Adrenal gland (tissue), 12 donors: ENCODE data around the gene CHRDL2. TPM values are rescaled to one million over a fixed set of nuclear protein-coding genes. Genes with fewer than 3 reads are reported as not detected.
"Not testable (repeated sequence)": the region's sequence is repeated elsewhere in the genome, so short reads cannot be mapped to it uniquely, and the experiment has no call there.

Source experiments
- DNase-seq, 7 donors: peaks; one replicate each; pipeline ENCODE4 v3.0.0-alpha.2; 2019 to 2020
- H3K27ac ChIP-seq, 5 donors: fragments of 200-600 bp; sonication (generic) in 4 of 5; 1 replicate in 3 of 5; 2 replicates in 2 of 5; pipeline versions ENCODE4 v1.5.1 to v1.8.0; 2016 to 2020; ENCODE audit warnings: mild to moderate bottlenecking in 1 of 5
- H3K27me3 ChIP-seq: fragments of 200-600 bp; 2 replicates; pipeline ENCODE4 v1.8.0; 2021
- H3K36me3 ChIP-seq, 2 donors: fragments of 200-600 bp; replicated peaks in 1 of 2; 1 replicate in 1 of 2; 2 replicates in 1 of 2; pipeline versions ENCODE4 v1.5.1 to v1.8.0; 2018 to 2022
- H3K4me1 ChIP-seq, 2 donors: fragments of 200-600 bp; replicated peaks in 1 of 2; 1 replicate in 1 of 2; 2 replicates in 1 of 2; pipeline versions ENCODE4 v1.5.1 to v1.8.0; 2018 to 2021
- H3K4me3 ChIP-seq, 4 donors: fragments of 200-600 bp; sonication (generic) in 3 of 4; one replicate each; pipeline ENCODE4 v1.5.1; 2016 to 2018
- H3K9me3 ChIP-seq, 3 donors: fragments of 200-600 bp; sonication (generic) in 1 of 3; replicated peaks in 1 of 3; 1 replicate in 2 of 3; 2 replicates in 1 of 3; pipeline versions ENCODE4 v1.5.1 to v1.8.0; 2016 to 2021
- POLR2A ChIP-seq, 2 donors: fragments of 450-650 bp; IDR thresholded peaks; one replicate each; pipeline ENCODE4 v1.6.1; 2017; ENCODE audit warnings: antibody characterized with exemption in 2 of 2, mild to moderate bottlenecking in 2 of 2, moderate library complexity in 1 of 2
- WGBS, 4 donors: extraction: QIAGEN DNeasy Blood & Tissue Kit in 2 of 4; methylation state at CpG; one replicate each; pipeline versions ENCODE4 v1.1.5 to v1.1.7; 2013 to 2017; 5-methylcytosine and 5-hydroxymethylcytosine counted together
- intact Hi-C, 2 donors: fragments of 100-400 bp; cut with DNase I; formaldehyde crosslinking; loops; one replicate each; pipeline versions ENCODE4 v1.14.1 to v1.15.0; 2022 to 2023
- polyA plus RNA-seq, 3 donors: library from polyadenylated mRNA; stranded (reverse); fragments of 200-250 nt in 2 of 3; fragments of 350-450 nt in 1 of 3; fragmentation: Illumina TruSeq in 1 of 3; extraction: RNeasy Lipid Tissue Mini Kit (QIAGEN cat#74804) in 1 of 3; gene quantifications; one replicate each; pipeline ENCODE4 v1.2.3, GENCODE V29; 2013 to 2014
- total RNA-seq, 9 donors: library from RNA; depleted of rRNA in 4 of 9; stranded (reverse); fragments of >200 nt in 4 of 9; fragments of 120-200 nt in 1 of 9; fragmentation: NEBNext Ultra II Directional in 1 of 9; extraction: Animal tissue kit (Norgen Biotek cat#: 25700) in 1 of 9; gene quantifications; one replicate each; pipeline versions ENCODE4 v1.1.0 to v1.2.4, GENCODE V29; 2013 to 2023
- TF ChIP-seq, protein P1 (sequence below), 6 experiments: fragments of 450-650 bp in 4 of 6; fragments of 200-600 bp in 2 of 6; sonication (generic) in 1 of 6; IDR thresholded peaks; 1 replicate in 5 of 6; 2 replicates in 1 of 6; pipeline versions ENCODE4 v1.5.1 to v1.8.0; 2016 to 2021; ENCODE audit warnings: antibody characterized with exemption in 6 of 6, mild to moderate bottlenecking in 2 of 6, moderate library complexity in 1 of 6
- donor health status: healthy with polysubstance abuse.
- donor health status: Bipolar disorder and iron deficiency.
- donor health status: DM: yes; HTN: yes; CAD: no.
- donor health status: DM: no; HTN: no; CAD: no.
- donor health status: DM: no; HTN: no; CAD: no.
- donor health status: DM: yes; HTN: yes; CAD: no.

Gene CHRDL2
- total and polyA plus RNA-seq, 12 donors = 0.30 to 0.95 (median 0.72) TPM; not detected in 7

DNA sequence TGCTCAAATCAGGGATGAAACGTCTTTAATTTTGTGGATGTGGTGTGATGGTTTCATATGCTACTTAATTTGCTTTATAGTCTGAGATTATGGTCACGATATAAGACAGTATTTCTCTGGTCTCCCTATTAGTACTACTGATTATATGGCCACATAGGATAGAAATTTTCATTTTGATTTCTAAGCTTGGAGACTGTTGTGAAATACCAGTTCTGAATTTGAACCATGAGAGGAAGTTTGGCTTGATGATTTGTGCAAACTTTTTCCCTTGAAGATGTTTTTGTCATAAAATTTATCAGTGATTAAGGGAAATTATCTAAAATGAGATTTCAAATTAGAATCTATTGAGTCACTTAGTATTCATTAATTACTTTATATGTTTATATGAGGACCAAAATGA, 20.1 kb upstream of the CHRDL2 start:
- Histone ChIP-seq H3K9me3 (no peaks in the 10 kb centered on the region), H3K4me1 (peaks cover 20 to 62% of the 10 kb centered on the region in 2 donors), H3K4me3 (no peak overlapping the region), H3K27me3 (no peaks in the 10 kb centered on the region), H3K27ac (no peak overlapping the region), H3K36me3 (no peaks in the 10 kb centered on the region)
- no peak for TF ChIP-seq POLR2A (IDR thresholded peaks at IDR 0.05)
- TF ChIP-seq, protein P1, sequence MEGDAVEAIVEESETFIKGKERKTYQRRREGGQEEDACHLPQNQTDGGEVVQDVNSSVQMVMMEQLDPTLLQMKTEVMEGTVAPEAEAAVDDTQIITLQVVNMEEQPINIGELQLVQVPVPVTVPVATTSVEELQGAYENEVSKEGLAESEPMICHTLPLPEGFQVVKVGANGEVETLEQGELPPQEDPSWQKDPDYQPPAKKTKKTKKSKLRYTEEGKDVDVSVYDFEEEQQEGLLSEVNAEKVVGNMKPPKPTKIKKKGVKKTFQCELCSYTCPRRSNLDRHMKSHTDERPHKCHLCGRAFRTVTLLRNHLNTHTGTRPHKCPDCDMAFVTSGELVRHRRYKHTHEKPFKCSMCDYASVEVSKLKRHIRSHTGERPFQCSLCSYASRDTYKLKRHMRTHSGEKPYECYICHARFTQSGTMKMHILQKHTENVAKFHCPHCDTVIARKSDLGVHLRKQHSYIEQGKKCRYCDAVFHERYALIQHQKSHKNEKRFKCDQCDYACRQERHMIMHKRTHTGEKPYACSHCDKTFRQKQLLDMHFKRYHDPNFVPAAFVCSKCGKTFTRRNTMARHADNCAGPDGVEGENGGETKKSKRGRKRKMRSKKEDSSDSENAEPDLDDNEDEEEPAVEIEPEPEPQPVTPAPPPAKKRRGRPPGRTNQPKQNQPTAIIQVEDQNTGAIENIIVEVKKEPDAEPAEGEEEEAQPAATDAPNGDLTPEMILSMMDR (IDR thresholded peaks at IDR 0.05) = no peak
- no peak for DNase-seq
- 80 to 87% (median 83%) methylated on average over 2 of the region's 2 CpGs for WGBS, 4 donors
- intact Hi-C loops = no loop called here

DNA sequence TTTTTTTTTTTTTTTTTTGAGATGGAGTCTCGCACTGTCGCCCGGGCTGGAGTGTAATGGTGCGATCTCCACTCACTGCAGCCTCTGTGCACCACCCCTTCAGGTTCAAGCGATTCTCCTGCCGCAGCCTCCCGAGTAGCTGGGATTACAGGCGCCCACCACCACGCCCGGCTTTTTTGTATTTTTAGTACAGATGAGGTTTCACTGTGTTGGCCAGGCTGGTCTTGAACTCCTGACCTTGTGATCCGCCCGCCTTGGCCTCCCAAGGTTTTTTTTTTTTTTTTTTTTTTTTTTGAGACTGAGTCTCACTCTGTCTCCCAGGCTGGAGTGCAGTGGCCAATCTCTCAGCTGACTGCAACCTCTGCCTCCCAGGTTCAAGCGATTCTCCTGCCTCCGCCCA, 19.4 kb upstream of the CHRDL2 start:
- peaks cover 20 to 59% of the 10 kb centered on the region in 2 donors for H3K4me1 ChIP-seq
- H3K27me3 ChIP-seq, intact Hi-C loops, H3K9me3 ChIP-seq, DNase-seq, H3K36me3 ChIP-seq, H3K4me3 ChIP-seq, H3K27ac ChIP-seq: not testable (repeated sequence)
- 86 to 95% (median 94%) methylated on average over 12 to 14 of the region's 14 CpGs for WGBS, 4 donors

DNA sequence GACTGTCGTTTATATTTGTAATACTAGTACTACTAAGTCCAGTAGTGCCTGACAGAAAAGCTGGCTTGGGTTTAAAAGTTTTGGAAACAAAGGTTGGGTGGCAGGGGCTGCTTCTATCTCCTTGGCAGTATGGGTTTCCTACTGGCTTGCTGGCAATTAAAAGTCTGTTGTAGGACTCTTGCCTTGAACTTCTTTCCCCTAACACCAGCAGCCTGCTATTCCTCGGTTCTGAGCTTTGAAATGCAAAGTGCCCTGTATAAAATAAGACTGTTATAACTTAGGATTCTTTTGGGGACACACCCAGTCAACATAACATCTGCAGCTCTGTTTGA, 18.7 kb upstream of the CHRDL2 start:
- intact Hi-C loops = no loop called here
- H3K36me3 ChIP-seq = no peaks in the 10 kb centered on the region
- TF ChIP-seq POLR2A (IDR thresholded peaks at IDR 0.05) = no peak
- TF ChIP-seq, protein P1 (IDR thresholded peaks at IDR 0.05) = no peak
- no peaks in the 10 kb centered on the region for H3K9me3 ChIP-seq
- H3K27ac ChIP-seq = peak overlapping the region in 2 of 5 donors; percentile 39 to 92
- peak overlapping the region in 1 of 4 donors; percentile 69 for H3K4me3 ChIP-seq
- H3K4me1 ChIP-seq = peaks cover 20 to 52% of the 10 kb centered on the region in 2 donors
- H3K27me3 ChIP-seq = no peaks in the 10 kb centered on the region
- 6 to 22% (median 17%) methylated on average over 2 of the region's 2 CpGs for WGBS, 4 donors
- DNase-seq = no peak

DNA sequence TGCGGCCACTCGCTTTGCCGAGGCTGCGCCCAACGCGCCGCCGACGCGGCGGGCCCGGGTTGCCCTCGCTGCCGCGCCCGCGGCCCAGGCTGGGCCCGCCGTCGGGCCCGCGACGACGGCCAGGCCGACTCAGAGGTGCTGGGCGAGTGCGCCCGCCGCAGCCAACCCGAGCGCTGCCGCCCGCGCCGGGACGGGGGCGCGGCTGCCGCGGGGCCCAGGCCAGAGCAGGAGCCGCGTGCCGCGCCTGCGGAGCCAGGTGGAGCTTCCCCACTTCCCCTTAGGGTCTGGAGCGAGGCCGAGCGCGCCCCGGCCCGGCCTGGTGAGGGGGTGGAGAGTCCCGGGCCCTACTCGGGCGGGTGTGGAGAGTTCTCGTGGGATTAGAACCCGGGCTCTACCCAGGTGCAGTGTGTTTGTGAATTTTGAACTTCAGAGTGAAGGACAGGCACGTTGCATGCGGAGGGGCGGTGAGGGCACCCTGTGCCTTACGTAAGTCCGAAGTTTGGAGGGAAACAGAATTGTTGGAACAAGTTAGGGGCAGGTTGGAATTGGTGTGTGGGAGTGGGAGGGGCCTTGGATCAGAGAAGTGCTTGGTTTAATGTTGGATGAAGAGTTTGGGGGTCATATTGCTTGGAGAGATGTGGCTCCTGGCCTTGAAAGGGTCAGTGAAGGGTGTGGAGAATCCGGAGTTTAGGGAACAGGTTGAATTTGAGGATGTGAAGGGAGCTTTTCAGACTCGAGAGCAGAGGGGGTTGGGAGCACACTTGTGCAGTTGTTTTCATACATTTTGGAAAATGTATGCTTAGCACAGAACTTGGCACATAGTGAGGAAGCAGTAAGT, 18.1 kb upstream of the CHRDL2 start:
- intact Hi-C loops = no loop called here
- TF ChIP-seq, protein P1 (IDR thresholded peaks at IDR 0.05) = no peak
- TF ChIP-seq POLR2A (IDR thresholded peaks at IDR 0.05) = no peak
- peak overlapping the region in 4 of 5 donors; percentile 84 to 96 (median 92) for H3K27ac ChIP-seq
- WGBS, 4 donors = 0 to 2% (median 1%) methylated on average over 4 to 63 of the region's 63 CpGs
- H3K4me3 ChIP-seq = peak overlapping the region in 2 of 4 donors; percentile 69 to 70
- H3K27me3 ChIP-seq = no peaks in the 10 kb centered on the region
- H3K4me1 ChIP-seq = peaks cover 15 to 47% of the 10 kb centered on the region in 2 donors
- no peaks in the 10 kb centered on the region for H3K9me3 ChIP-seq
- DNase-seq = peak; percentile 39 to 62 (median 45)
- no peaks in the 10 kb centered on the region for H3K36me3 ChIP-seq
